ENCODE data around the gene SLC35F3.

DNA sequence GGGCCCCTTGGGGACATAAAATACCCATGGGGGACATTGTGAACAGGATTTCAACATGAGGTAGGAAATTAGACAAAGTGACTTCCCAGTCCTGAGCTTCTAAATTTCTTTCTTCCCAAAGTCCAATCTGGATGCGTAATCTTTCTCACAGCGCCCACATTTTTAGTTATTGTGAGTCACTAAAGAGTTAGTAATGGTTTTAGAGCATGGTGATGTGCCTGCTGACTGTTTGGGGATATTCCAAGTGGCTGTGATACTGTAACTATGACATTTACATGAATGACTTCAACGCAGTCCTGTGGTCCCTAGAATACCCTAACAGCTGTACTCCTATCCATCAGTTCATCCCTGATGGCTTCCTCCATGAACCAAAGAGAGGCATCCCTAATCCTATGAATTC, 244.7 kb downstream of the SLC35F3 start:
- TF ChIP-seq CTCF (conservative IDR thresholded peaks at IDR 0.05; ENCODE audit: low read depth in 2 of 2) (no peak), POLR2AphosphoS5 (IDR thresholded peaks at IDR 0.05; ENCODE audit: low read depth) (no peak), EZH2 (IDR thresholded peaks at IDR 0.05; ENCODE audit: low read depth, unreplicated experiment) (no peak), EZH2phosphoT487 (IDR thresholded peaks at IDR 0.05; ENCODE audit: unreplicated experiment) (no peak), ZNF331 (CRISPR knock-in tag; IDR thresholded peaks at IDR 0.05; ENCODE audit: low read depth) (no peak)
- TF ChIP-seq, protein P1, sequence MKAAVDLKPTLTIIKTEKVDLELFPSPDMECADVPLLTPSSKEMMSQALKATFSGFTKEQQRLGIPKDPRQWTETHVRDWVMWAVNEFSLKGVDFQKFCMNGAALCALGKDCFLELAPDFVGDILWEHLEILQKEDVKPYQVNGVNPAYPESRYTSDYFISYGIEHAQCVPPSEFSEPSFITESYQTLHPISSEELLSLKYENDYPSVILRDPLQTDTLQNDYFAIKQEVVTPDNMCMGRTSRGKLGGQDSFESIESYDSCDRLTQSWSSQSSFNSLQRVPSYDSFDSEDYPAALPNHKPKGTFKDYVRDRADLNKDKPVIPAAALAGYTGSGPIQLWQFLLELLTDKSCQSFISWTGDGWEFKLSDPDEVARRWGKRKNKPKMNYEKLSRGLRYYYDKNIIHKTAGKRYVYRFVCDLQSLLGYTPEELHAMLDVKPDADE (IDR thresholded peaks at IDR 0.05): no peak
- TF ChIP-seq, protein P2, sequence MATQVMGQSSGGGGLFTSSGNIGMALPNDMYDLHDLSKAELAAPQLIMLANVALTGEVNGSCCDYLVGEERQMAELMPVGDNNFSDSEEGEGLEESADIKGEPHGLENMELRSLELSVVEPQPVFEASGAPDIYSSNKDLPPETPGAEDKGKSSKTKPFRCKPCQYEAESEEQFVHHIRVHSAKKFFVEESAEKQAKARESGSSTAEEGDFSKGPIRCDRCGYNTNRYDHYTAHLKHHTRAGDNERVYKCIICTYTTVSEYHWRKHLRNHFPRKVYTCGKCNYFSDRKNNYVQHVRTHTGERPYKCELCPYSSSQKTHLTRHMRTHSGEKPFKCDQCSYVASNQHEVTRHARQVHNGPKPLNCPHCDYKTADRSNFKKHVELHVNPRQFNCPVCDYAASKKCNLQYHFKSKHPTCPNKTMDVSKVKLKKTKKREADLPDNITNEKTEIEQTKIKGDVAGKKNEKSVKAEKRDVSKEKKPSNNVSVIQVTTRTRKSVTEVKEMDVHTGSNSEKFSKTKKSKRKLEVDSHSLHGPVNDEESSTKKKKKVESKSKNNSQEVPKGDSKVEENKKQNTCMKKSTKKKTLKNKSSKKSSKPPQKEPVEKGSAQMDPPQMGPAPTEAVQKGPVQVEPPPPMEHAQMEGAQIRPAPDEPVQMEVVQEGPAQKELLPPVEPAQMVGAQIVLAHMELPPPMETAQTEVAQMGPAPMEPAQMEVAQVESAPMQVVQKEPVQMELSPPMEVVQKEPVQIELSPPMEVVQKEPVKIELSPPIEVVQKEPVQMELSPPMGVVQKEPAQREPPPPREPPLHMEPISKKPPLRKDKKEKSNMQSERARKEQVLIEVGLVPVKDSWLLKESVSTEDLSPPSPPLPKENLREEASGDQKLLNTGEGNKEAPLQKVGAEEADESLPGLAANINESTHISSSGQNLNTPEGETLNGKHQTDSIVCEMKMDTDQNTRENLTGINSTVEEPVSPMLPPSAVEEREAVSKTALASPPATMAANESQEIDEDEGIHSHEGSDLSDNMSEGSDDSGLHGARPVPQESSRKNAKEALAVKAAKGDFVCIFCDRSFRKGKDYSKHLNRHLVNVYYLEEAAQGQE (IDR thresholded peaks at IDR 0.05; ENCODE audit: unreplicated experiment): no peak
- TF ChIP-seq, protein P3, sequence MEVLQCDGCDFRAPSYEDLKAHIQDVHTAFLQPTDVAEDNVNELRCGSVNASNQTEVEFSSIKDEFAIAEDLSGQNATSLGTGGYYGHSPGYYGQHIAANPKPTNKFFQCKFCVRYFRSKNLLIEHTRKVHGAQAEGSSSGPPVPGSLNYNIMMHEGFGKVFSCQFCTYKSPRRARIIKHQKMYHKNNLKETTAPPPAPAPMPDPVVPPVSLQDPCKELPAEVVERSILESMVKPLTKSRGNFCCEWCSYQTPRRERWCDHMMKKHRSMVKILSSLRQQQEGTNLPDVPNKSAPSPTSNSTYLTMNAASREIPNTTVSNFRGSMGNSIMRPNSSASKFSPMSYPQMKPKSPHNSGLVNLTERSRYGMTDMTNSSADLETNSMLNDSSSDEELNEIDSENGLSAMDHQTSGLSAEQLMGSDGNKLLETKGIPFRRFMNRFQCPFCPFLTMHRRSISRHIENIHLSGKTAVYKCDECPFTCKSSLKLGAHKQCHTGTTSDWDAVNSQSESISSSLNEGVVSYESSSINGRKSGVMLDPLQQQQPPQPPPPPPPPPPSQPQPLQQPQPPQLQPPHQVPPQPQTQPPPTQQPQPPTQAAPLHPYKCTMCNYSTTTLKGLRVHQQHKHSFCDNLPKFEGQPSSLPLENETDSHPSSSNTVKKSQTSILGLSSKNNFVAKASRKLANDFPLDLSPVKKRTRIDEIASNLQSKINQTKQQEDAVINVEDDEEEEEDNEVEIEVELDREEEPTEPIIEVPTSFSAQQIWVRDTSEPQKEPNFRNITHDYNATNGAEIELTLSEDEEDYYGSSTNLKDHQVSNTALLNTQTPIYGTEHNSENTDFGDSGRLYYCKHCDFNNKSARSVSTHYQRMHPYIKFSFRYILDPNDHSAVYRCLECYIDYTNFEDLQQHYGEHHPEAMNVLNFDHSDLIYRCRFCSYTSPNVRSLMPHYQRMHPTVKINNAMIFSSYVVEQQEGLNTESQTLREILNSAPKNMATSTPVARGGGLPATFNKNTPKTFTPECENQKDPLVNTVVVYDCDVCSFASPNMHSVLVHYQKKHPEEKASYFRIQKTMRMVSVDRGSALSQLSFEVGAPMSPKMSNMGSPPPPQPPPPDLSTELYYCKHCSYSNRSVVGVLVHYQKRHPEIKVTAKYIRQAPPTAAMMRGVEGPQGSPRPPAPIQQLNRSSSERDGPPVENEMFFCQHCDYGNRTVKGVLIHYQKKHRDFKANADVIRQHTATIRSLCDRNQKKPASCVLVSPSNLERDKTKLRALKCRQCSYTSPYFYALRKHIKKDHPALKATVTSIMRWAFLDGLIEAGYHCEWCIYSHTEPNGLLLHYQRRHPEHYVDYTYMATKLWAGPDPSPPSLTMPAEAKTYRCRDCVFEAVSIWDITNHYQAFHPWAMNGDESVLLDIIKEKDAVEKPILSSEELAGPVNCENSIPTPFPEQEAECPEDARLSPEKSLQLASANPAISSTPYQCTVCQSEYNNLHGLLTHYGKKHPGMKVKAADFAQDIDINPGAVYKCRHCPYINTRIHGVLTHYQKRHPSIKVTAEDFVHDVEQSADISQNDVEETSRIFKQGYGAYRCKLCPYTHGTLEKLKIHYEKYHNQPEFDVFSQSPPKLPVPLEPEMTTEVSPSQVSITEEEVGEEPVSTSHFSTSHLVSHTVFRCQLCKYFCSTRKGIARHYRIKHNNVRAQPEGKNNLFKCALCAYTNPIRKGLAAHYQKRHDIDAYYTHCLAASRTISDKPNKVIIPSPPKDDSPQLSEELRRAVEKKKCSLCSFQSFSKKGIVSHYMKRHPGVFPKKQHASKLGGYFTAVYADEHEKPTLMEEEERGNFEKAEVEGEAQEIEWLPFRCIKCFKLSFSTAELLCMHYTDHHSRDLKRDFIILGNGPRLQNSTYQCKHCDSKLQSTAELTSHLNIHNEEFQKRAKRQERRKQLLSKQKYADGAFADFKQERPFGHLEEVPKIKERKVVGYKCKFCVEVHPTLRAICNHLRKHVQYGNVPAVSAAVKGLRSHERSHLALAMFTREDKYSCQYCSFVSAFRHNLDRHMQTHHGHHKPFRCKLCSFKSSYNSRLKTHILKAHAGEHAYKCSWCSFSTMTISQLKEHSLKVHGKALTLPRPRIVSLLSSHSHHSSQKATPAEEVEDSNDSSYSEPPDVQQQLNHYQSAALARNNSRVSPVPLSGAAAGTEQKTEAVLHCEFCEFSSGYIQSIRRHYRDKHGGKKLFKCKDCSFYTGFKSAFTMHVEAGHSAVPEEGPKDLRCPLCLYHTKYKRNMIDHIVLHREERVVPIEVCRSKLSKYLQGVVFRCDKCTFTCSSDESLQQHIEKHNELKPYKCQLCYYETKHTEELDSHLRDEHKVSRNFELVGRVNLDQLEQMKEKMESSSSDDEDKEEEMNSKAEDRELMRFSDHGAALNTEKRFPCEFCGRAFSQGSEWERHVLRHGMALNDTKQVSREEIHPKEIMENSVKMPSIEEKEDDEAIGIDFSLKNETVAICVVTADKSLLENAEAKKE (CRISPR knock-in tag; IDR thresholded peaks at IDR 0.05): no peak
